ENCODE measurements around the gene PCDH10.
"Not testable (repeated sequence)": the region's sequence is repeated elsewhere in the genome, so short reads cannot be mapped to it uniquely, and the experiment has no call there.

PCDH10 gene

GRCh38 chr4:133233922-133234321 is 84.8 kb downstream of the PCDH10 start:
- no peak for DNase-seq (ENCODE audit: low spot score)

DNA sequence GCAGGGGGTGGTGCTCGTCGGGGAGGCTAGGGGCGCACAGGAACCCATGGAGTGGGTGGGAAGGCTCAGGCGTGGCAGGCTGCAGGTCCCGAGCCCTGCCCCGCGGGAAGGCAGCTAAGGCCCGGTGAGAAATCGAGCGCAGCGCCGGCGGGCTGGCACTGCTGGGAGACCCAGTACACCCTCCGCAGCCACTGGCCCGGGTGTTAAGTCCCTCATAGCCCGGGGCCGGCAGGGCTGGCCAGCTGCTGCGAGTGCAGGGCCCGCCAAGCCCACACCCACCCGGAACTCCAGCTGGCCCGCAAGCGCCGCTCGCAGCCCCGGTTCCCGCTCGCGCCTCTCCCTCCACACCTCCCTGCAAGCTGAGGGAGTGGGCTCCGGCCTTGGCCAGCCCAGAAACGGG is 91.4 kb downstream of the PCDH10 start:
- not testable (repeated sequence) for DNase-seq (ENCODE audit: low spot score)
